NCI-H345 treated with DMSO at 0.1 percent for 48 hours (cell line): ENCODE measurements around the gene ZMPSTE24.
A peak's percentile ranks its signal among the peaks of the same experiment; 100 is the strongest.
"Not testable (repeated sequence)": the region's sequence is repeated elsewhere in the genome, so short reads cannot be mapped to it uniquely, and the experiment has no call there.

Source experiments
- DNase-seq: peaks from one replicate; lab custom pipeline; 2025; ENCODE audit not compliant: unreplicated experiment; lab: John Stamatoyannopoulos, UW

Gene ZMPSTE24

GRCh38 chr1:40316595-40317393 is 58.8 kb downstream of the ZMPSTE24 start, which contains the start of gene COL9A2:
Gene COL9A2, minus strand, starts transcription at chr1:40317286. Its CDS starts 89 bp downstream, at chr1:40317197.
- peak; percentile 36 for DNase-seq

GRCh38 chr1:40317394-40318074 is 59.5 kb downstream of the ZMPSTE24 start:
- DNase-seq = no peak

DNA sequence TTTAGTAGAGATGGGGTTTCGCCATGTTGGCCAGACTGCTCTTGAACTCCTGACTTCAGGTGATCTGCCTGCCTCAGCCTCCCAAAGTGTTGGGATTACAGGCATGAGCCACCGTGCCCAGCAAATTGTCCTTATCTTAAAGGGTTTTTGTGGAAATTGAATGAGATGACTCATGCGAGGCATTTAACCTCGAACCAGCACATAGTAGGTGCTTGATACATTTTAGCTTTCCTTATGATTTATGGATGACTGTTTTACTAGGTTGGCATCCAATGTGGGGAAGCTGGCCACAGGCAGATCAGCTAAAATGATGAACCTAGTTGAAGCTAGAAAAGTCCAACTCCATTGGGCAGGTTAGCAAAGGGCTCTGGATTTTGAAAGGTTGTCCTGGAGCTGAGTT is 60.4 kb downstream of the ZMPSTE24 start:
- DNase-seq = no peak

- no peak for DNase-seq
Observed at GRCh38 chr1:40318970-40319621, 61.1 kb downstream of the ZMPSTE24 start.

DNA sequence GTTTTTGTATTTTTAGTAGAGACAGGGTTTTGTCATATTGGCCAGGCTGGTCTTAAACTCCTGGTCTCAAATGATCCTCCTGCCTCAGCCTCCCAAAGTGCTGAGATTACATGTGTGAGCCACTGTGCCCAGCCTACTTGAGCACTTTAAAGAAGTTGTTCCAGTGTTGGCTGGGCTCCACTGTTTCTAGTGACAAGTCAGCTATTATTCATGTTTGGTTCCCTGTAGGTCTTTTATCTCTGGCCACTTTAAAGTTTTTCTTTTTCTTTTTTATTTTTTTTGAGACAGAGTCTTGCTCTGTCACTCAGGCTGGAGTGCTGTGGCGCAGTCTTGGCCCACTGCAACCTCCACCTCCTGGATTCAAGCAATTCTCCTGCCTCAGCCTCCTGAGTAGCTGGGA is 73.4 kb downstream of the ZMPSTE24 start:
- DNase-seq = not testable (repeated sequence)

GRCh38 chr1:40332695-40333094 is 74.7 kb downstream of the ZMPSTE24 start:
- DNase-seq = no peak

GRCh38 chr1:40337443-40337842 is 79.4 kb downstream of the ZMPSTE24 start:
- no peak for DNase-seq

DNA sequence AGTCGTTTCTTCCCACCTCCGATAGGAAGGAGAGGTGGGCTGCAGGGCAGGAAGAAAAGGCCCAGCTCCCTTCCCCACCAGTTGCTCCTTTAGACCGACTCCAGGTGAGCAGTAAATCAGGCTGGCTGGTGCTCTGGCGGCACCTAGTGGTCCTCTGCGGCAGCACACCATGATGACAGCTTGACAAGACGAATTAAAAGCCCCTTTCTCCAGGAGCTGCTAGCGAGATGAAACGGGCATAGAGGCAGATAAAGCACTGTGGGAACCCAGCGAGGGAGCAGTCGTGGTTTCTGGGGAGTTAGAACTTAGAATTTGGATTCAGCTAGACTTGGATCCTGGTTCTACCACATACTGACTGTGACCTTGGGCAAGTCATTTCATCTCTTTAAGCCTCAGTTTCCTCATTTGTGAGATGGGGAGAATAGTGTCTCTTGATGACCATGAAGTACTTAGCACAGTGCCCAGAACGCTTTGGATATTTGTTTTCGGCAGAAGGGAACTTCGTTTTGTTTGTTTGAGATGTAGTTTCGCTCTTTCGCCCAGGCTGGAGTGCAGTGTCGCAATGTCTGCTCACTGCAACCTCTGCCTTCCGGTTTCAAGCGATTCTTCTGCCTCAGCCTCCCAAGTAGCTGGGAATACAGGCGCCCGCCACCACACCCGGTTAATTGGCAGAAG is 80.8 kb downstream of the ZMPSTE24 start:
- DNase-seq = peak; percentile 70

- DNase-seq = no peak
Observed at GRCh38 chr1:40339420-40340323, 81.6 kb downstream of the ZMPSTE24 start.

GRCh38 chr1:40341491-40342380 is 83.7 kb downstream of the ZMPSTE24 start:
- DNase-seq = no peak

GRCh38 chr1:40342381-40342717 is 84.3 kb downstream of the ZMPSTE24 start:
- DNase-seq = not testable (repeated sequence)
